ENCODE results near the gene BUB1. TPM values are rescaled to one million over a fixed set of nuclear protein-coding genes. Genes with fewer than 3 reads are reported as not detected.

Gene BUB1
- total RNA-seq, 4 donors from 2014 or later = 0.25 to 3.7 (median 1.4) TPM

- ATAC-seq (ENCODE audit: low FRiP score) = no peak
- no peak for TF ChIP-seq CTCF (IDR thresholded peaks at IDR 0.05)
- no peak for DNase-seq (ENCODE audit: low spot score)
Measured at GRCh38 chr2:110655701-110656100, 22.2 kb downstream of the BUB1 start.

- no peak for TF ChIP-seq CTCF (IDR thresholded peaks at IDR 0.05)
- ATAC-seq (ENCODE audit: low FRiP score) (no peak), DNase-seq (ENCODE audit: low spot score) (no peak)
Measured at GRCh38 chr2:110653861-110654260, 24.0 kb downstream of the BUB1 start.

- ATAC-seq (ENCODE audit: low FRiP score) (no peak), DNase-seq (ENCODE audit: low spot score) (no peak)
- TF ChIP-seq CTCF (IDR thresholded peaks at IDR 0.05) = no peak
Measured at GRCh38 chr2:110650346-110650745, 27.5 kb downstream of the BUB1 start.

GRCh38 chr2:110647777-110648176, 30.1 kb downstream of the BUB1 start:
- DNase-seq (ENCODE audit: low spot score) (no peak), ATAC-seq (ENCODE audit: low FRiP score) (no peak)
- TF ChIP-seq CTCF (IDR thresholded peaks at IDR 0.05) = no peak

GRCh38 chr2:110645616-110646015, 32.2 kb downstream of the BUB1 start:
- ATAC-seq (ENCODE audit: low FRiP score) (no peak), DNase-seq (ENCODE audit: low spot score) (no peak)
- no peak for TF ChIP-seq CTCF (IDR thresholded peaks at IDR 0.05)

GRCh38 chr2:110644357-110644756, 33.5 kb downstream of the BUB1 start:
- DNase-seq (ENCODE audit: low spot score) (no peak), ATAC-seq (ENCODE audit: low FRiP score) (no peak)
- TF ChIP-seq CTCF (IDR thresholded peaks at IDR 0.05) = no peak

- ATAC-seq (ENCODE audit: low FRiP score) (no peak), DNase-seq (ENCODE audit: low spot score) (no peak)
- TF ChIP-seq CTCF (IDR thresholded peaks at IDR 0.05) = no peak
Measured at GRCh38 chr2:110642360-110642759, 35.5 kb downstream of the BUB1 start.
